RCC 7860 (cell line): ENCODE measurements around the gene TAS2R8.
A peak's percentile ranks its signal among the peaks of the same experiment; 100 is the strongest.
"Not testable (repeated sequence)": the region's sequence is repeated elsewhere in the genome, so short reads cannot be mapped to it uniquely, and the experiment has no call there.

Experiments
- DNase-seq: peaks from one replicate; pipeline ENCODE4 v3.0.0-alpha.2; 2015; ENCODE audit warnings: low spot score
- FAIRE-seq: peaks from 2 replicates; lab custom pipeline; 2012; peaks lifted over from hg19 to GRCh38; lab: Jason Lieb, UNC

TAS2R8 gene, protein sequence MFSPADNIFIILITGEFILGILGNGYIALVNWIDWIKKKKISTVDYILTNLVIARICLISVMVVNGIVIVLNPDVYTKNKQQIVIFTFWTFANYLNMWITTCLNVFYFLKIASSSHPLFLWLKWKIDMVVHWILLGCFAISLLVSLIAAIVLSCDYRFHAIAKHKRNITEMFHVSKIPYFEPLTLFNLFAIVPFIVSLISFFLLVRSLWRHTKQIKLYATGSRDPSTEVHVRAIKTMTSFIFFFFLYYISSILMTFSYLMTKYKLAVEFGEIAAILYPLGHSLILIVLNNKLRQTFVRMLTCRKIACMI

DNA sequence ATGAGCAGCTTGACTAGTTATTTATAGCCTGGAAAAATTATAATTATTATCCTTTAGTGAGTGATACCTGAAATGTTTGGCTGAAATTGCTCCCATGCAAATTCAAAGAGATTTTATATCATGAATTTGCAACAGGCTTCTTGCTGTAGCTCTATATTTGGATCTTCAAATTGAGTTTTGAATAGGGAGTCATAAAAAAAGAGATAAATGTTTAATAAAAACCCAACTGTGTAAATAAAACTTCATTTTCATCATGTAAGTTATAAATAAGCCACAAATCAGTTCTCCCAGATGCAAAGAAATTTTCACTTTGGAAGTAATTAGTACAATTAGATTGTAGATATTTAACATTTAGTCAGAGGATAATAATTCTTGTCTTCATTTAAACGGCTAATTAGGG is at the start of gene TAS2R8:
TAS2R8 (minus strand) TSS at position 101 of the 400 bp plus-strand sequence. CDS start 306 bp downstream, outside the sequence.
- FAIRE-seq = no peak
- no peak for DNase-seq

DNA sequence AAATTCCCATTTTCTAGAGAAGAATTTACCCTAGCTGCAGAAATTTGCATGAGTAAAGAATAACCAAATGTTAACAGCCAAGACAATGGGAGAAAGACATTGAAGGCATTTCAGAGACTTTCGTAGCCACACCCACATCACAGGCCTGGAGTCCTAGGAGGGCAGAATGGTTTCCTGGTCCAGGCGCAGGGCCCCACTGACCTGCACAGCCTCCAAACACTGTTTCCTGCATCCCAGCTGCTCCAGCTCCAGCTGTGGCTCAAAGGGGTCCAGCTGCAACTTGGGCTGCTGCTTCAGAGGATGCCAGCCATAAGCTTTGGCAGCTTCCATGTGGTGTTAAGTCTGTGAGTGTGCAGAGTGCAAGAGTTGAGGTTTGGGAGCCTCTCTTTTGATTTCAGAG is 48.7 kb upstream of the TAS2R8 start:
- FAIRE-seq (no peak), DNase-seq (no peak)

DNA sequence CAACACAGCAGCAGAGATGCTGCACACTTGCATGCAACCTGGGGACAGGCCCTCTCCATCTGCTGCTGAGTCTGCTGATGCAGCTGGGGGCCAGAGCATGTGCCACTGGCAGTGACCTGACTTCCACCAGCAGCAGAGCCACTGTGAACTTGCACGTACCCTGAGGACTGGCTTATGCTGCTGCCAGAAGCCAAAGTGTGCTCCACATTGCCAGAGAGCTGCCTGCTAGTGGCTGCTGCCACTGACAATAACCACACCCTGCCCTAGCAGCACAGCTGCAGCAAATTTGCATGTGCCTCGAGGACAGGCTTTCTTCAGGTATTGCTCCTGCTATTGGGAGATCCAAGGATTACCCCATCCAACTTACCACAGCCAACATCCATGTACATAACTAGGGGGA is 46.7 kb upstream of the TAS2R8 start:
- FAIRE-seq = no peak
- no peak for DNase-seq

DNA sequence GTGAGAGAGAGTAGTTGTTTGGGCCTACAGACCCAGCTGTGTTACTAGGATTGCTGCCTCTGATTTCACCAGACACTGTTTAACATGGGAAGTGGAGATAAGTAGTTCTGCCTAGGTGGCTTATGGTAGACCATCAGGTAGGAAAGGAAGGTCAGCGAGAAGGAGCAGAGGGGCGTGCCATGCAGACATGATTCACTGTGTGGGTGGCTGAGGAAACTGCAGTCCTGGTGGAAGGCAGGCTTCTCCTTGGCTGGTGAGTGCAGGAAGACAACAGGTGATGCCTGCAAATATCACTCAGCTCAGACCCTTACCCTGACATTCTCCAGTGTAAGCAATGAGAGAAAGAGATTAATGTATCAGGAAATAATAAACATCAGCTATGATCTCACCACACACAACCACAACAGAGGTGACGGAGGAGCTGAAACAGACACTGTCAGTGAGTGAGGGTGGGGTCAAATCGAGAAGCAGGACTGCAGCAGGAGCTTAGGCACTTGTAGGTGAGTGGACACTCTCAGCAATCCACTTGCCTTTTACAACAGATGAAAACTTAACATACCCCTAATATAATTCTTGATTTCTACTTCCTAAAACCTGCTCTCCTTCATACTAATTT is 44.3 kb upstream of the TAS2R8 start:
- FAIRE-seq = no peak
- DNase-seq = no peak

DNA sequence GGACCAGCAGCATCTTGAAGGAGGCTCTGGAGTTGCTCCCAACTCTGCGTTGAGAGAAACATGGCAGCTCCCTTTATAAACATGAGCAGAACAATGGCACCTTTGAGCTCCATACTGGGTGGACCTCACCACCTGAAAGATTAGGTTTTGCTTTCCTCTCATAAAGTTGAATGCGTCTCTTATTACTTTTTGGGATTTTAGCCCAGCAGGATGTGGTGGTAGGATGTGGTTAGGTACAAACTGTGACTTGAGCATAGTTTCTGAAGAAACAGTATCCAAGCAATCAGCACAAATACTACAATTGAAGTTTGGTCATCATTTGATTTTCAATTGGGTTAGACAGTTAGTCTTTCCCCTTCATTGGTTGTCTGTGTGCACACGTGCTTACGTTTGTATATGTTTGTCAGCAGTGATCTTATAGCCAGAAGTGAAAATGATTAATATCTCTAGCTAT is 42.4 kb upstream of the TAS2R8 start, which contains the start of gene PRR4:
PRR4 (minus strand) TSS at position 51 of the 454 bp plus-strand sequence; CDS start at position 13, 38 bp downstream.
- no peak for DNase-seq
- no peak for FAIRE-seq

DNA sequence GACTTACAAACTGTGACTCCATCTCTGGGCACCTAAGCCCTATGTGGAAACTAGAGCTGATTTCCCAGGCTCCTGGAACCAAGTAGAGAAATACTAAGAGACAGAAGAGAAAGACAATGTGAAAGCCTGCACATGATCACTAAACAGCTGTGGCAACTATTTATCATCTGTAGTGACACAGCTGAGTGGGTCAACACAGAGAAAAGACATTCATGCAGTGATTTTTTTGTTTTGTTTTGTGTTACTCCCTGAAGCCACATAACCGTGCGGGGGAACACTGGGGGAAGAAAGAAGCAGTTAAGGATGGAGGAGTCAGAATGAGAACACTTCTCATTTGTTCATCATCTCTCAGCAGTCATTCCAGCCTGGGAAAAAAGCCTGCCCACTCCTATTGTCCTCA is 40.7 kb upstream of the TAS2R8 start:
- FAIRE-seq = no peak
- DNase-seq = no peak

DNA sequence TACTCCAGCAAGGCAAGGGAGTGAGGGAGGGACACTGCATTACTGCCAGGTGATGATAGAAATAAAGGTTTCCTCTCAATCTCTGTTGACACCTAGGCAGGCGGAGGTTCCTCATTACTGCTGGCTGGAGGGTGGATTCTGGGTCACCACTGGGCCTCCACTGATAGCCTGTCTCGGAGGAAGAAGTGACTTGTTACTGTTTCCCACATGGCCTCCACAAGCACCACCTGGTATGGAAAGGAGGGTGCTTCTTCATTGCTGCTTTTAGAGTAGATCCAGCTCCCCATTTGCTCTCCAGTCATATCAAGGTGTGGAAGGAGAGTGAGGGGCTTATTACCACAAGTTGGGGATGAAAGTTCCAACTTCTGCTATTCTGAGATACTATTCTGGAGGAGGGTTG is 35.8 kb upstream of the TAS2R8 start:
- no peak for DNase-seq
- no peak for FAIRE-seq

DNA sequence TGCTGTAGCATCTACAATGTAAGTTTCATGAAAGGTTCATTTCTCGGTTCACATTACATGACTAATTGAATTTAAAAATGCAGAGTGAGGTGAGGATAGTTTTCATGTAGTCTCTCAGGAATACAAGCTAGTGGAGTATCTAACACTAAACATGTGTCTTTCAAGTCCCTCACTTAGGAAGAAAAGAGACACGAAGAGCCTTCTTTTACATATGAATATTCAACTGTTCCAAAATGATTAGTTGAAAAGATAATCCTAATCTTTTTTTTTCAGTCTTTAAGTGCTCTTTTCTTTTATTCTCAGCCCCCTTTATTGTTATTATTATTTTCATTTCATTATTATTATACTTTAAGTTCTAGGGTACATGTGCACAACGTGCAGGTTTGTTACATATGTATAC is 31.4 kb upstream of the TAS2R8 start:
- DNase-seq (no peak), FAIRE-seq (no peak)

DNA sequence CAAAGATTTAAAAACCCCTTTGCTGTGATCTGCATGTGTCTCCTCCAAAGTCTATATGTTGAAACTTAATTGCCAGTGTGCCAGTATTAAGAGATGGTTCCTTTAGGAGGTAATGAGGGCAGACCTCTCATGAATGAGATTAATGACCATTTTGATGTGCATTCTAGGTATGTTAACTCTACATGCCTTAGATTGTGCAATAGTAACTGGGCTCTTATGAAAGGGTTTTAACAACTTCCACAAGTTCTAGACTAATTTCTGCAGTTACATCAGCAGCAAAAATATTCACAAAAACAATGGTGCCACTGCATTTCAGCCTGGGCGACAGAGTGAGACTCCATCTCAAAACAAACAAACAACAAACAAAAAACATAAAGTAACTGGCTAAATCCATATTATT is 22.9 kb upstream of the TAS2R8 start:
- DNase-seq = no peak
- FAIRE-seq = no peak

DNA sequence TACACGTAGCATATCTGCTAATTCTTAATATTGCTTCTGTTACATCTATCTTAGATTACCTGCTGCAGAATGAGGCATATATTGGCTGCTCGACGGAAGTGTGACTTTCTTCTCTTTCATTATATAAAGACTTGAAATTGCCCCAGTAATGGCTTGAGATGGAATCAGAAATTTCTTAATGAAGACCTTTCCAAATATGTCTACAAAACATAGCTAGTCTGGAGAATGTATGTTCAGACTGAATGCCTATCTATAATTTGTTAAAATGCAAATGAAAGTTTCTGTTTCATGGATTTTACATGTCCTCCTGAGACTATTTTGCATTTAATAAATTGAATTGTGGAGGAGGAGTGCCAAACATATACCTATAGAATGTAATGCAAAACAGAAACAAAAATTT is 19.2 kb upstream of the TAS2R8 start, which contains the start of gene TAS2R10:
TAS2R10 (minus strand) TSS at position 101 of the 400 bp plus-strand sequence; CDS start at position 12, 89 bp downstream.
- no peak for FAIRE-seq
- DNase-seq = no peak

DNA sequence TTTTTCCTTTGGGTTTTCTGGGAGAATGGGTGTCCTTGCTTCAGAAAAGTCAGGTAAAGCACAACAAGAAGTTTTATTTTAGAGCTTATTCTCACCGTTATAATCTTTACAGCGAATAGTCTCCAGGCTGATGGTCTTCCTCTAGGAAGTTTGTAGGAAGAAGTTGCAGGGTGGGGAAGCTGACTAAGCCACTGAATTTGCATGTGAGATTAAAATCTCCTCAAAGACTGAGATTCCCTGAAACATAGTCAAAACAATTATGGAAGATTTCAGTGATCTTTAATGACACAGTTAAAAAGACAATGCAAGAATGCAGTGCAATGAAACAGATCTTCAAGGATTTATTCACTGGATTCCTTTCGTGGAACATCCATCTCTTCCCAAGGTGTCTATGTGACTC is 17.9 kb upstream of the TAS2R8 start:
- no peak for DNase-seq
- no peak for FAIRE-seq

DNA sequence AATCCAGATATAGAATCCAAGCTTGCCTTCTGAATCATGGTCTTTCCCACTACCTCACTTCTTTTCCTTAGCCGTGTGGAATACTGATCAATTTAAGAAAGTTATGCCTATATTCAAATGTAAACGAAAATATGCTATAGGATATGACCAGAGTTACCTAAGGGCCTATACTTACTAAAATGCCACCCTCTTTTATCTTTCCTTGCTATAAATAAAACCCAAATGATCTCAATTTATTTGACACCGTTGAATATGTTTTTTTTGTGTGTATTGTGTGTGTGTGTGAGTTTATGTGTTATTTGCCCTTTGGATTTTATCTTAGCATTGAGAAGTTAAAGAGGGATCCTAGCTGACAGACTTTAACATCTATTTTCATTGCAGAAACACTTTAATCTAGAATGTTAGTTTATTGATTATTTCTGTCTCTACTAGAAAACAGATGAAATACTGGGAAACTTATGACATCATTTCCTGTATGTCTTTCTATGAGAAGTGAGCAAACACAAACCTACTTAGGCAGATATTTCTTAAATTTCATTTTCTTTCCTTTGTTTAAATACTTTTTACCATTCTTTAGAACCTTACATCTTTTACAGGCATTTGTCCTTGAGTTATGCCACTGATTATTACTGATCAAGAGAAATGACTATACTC is 4.9 kb upstream of the TAS2R8 start:
- DNase-seq (no peak), FAIRE-seq (no peak)

DNA sequence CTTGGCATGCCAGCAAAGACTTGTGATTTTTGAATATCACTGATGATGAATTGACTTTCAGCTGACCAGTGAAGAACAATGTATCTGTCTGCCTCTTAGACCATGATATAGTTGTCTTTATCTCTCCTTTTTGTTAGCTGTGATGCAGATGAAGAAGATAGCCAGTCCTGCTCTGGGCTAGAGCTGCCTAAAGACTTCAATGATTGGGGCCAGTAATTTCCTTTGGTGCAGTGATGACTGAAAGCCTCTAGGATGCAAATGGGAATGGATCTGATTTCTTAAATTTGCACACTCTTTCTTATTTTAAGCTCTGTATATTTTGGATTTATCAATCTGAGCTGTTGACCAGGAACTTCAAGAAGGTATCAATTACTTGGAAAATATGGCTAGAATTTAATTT is 3.0 kb upstream of the TAS2R8 start, which contains the start of gene TAS2R9:
TAS2R9 (minus strand) TSS at position 101 of the 400 bp plus-strand sequence; CDS start at position 8, 93 bp downstream.
- FAIRE-seq = no peak
- DNase-seq = no peak

DNA sequence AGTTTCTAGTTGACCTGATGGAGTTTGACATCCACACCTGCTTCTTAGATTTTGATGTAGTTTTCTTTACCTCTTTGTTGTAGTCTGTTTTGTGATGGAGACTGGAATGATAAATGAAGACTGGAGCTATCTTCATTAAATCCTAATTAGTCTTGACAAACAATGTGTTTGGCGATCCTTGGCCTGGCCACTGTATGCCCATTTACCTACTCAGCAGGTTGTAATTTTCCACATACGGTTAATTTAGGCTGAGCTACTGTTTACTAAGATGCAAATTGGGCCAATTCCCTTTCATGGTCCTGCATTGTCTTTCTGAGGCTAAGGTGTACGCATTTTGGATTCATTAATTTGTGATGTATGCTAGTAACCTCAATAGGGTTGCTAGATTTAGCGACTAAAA is 4.5 kb downstream of the TAS2R8 start, which contains the start of gene TAS2R7:
TAS2R7 (minus strand) TSS at position 41 of the 400 bp plus-strand sequence. CDS start 57 bp downstream, outside the sequence.
- no peak for DNase-seq
- FAIRE-seq = no peak

DNA sequence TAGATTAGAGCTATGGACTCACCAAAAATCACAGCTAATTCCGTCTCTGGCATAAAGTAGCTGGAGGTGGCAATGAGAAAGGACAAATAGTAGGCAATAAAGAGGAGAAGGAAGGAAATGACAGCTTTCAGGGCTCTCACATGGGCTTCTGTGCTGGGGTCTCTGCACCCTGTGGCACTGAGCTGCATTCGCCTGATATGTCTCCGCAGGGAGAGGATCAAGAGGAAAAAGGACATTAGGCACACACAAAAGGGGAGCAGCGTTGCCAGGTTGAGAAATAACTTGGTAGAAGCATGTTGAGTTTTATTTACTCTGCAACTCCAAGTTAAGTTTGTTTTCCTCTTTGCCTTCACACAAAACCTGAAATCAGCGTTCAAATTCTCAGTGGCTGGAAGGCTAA is 5.3 kb downstream of the TAS2R8 start:
- DNase-seq (no peak), FAIRE-seq (no peak)

DNA sequence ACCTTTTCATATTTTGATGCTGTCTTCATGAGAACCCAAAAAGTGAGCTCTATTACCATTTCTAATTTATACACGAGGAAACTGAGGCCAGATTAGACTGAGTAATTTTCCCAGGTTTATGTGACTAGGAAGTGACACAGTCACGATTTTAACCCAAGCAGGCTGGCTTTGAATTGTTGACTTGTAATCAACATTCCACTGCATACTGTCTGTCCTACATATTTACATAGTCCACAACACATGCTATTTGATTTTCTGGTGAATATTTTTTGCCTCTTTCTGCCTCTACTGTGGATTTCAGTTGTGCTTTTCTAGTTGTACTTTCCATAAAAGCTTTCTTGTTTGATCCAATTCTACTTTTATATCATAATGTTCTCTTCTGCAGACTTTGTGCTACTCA is 12.9 kb downstream of the TAS2R8 start:
- FAIRE-seq (no peak), DNase-seq (no peak)

DNA sequence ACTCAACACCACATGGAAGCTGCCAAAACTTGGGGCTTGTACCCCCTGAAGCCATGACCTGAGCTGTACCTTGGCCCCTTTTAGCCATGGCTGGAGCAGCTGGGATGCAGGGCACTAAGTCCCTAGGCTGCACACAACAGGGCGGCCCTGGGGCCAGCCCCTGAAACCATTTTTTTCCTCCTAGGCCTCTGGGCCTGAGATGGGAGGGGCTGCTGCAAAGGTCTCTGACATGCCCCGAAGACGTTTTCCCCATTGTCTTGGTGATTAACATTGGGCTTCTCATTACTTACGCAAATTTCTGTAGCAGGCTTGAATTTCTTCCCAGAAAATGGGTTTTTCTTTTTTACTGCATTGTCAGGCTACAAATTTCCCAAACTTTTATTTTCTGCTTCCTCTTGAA is 15.3 kb downstream of the TAS2R8 start:
- not testable (repeated sequence) for DNase-seq, FAIRE-seq

DNA sequence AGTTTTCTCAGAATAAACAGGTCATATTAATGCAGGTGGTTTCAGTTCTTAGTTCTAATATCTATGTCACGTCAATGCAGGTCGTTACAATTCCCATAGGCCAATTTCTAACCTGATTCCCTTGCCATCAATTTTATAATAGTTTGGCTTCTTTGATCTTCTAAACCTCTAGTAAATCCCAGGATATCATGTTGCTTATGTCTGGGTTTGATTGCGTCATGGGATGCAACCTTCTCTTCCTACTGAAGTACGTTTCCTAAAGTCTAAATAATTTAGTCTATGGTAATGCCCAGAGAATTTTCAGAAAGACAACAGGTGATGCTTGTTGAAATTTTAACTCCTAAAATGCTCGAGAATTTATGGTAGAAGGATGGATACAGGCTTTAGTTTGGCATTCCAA is 23.8 kb downstream of the TAS2R8 start:
- DNase-seq = no peak
- no peak for FAIRE-seq

DNA sequence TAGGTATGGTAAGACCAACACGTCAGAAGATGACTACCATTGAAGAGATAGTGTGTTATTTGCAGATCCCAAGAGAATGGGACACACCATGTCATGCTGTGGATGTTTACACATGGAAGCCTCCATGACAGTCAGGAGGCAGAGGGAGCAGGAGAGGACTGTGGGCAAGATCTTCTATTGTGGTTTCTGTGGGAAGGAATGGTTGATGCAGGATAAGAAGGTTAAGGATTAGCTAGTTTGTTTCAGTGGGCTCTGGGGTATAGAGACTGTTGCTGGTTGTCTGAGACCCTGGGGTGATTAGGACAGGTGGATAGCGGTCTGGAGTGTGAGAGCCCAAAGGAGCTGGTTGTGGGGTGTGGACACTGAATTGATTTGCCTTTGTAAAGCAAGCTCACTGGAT is 28.0 kb downstream of the TAS2R8 start:
- no peak for DNase-seq
- no peak for FAIRE-seq

DNA sequence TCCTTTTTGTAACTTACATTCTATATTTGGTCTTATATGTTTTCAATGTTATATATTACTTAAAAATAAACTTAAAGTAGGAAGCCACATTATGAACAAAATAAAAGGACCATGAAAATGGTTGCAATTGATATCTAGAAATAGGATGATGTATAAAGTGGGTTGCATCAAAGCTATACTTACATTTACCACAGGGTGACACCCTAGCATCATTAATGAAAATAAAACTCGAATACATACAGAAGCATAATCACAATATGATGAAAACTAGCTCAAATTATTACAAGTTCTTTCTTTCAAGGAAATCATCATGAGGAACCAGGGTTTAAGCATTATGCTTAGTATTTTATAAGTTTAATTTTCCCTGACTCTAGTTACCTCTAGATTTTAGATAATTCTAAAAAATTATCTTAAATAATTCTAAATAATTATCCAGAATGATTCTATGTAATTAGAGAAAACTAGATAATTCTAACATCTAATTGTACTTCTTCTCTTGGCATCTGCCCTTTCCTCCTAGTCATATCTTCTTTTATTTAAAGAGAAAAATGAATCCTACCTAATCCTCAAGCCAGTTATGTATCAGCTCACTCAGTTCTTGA is 35.9 kb downstream of the TAS2R8 start:
- FAIRE-seq = peak; percentile 71
- peak; percentile 23 for DNase-seq

DNA sequence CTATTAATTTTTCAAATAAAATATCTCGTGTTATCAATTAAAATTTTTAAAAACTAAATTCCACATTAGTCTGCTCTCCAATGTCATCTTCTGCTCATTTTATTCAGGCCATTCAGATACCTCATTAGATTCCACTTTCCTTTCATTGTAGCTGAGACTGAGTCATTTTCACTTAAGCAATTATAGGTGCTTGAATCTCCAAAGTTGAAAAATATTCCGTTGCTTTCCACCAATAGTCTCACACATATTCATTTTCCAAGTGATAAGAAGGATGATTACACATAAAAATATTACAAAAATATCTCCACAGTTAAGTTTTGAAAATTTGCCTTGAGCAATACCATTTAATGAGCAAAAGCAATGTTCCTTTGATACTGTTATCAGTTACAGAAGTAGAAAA is 47.4 kb downstream of the TAS2R8 start:
- FAIRE-seq (no peak), DNase-seq (no peak)
